Right lung (tissue), 5 donors: ENCODE results near the gene MYBBP1A. TPM values are rescaled to one million over a fixed set of nuclear protein-coding genes. Genes with fewer than 3 reads are reported as not detected.

ENCODE experiments used
- DNase-seq, 2 donors: peaks; one replicate each; pipeline ENCODE4 v3.0.0-alpha.2; 2013
- polyA plus RNA-seq, 5 donors: library from polyadenylated mRNA; unstranded; fragments of 120-200 nt; gene quantifications; one replicate each; pipeline versions ENCODE4 v1.2.1 to v1.2.3, GENCODE V29; 2013; ENCODE audit warnings: inconsistent platforms in 1 of 5, low replicate concordance in 1 of 5; ENCODE audit not compliant: insufficient read length in 5 of 5, insufficient read depth in 1 of 5

The MYBBP1A gene
- polyA plus RNA-seq, 5 donors: 29.0 to 51.0 (median 35.3) TPM

GRCh38 chr17:4550534-4551039 lies 4.6 kb downstream of the MYBBP1A start:
- DNase-seq: no peak

DNA sequence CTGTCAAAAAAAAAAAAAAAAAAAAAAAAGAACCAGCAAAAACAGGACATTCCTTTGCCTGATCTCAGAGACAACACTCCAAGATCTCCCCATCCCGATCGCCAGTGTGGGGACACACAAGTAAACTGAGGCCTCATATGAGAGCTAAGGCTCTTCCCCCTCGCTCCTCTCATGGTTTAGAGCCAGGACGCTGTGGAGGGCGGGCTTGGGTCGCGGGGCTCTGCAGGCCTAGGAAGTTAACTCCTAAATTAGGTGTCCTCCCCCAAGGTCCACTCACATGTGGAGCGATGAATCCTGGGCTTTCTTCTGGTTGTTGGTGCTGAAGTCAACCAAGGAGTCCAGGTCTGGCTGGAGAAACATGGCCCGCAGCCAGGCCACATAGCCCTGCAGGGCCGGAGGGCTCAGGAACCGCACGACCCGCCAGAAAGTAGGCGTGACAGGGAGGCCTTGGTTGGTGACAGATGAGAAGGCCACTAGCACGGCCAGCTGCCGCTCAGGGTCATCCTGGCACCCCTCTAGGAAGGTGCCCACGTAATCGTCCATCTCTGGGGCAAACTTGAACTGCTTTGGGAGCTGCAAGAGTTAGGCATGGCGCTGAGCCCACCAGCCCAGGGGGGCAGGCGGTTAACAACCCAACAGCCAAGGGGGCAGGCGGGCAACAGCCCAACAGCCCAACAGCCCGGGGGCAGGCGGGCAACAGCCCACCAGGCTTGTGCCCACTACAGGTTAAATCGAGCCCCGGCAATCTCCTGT lies 5.2 kb downstream of the MYBBP1A start:
- DNase-seq: no peak

DNA sequence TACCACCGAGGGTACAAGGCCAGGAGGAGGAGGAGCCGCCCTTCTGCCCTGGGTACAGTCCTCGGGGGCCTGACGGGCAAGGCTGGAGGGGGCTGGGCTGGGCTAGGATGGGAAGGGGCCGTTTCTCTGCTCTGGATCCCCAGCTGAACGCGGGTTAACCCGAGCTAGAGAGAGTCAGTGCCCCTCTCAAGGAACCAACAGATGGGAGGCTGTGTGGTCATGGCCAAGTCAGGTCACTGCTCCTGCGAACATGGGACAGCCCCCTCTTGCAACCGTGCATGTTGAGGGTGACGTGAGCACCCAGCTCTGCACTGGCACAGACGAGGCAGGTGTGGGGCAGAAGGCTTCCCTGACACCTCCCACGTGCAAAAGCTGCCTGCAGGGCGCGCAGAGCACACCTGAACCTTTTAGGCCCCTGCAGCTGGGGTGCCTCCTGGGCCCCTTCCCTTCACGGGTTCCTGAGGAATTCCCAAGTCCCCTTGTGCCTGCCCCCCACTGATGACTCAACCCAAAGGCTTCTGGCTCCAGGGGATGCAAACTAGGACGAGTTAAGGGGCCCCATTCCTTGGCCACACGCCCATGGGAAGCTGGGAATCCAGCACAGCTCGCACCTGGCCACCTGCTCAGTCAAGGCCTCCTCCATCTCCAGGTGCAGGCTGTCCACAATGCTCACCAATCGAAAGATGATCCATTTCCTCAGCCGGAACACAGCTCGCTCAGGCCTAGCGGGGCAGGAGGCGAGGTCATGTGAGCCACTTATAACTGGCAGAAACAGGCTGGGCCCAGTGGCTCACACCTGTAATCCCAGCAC lies 6.3 kb downstream of the MYBBP1A start:
- no peak for DNase-seq

DNA sequence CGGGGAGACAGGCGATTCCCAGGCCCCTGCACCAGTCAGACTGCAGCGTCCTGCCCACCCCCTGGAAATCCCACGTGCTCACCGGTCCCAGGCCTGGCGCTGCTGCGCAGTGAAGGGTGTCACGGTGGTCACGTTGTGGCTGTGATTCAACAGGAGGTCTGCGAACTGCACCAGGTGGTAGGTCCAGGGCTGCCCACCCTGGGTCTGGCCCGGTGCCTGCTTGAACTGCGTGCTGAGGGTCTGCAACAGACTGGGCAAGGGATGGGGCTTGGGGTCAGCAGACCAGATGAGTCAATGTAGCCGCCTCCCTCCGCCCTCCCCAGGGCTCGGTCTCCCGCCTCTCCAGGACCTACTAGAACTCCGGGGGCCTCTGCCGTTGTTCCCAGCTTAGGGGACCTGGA lies 7.1 kb downstream of the MYBBP1A start:
- no peak for DNase-seq

DNA sequence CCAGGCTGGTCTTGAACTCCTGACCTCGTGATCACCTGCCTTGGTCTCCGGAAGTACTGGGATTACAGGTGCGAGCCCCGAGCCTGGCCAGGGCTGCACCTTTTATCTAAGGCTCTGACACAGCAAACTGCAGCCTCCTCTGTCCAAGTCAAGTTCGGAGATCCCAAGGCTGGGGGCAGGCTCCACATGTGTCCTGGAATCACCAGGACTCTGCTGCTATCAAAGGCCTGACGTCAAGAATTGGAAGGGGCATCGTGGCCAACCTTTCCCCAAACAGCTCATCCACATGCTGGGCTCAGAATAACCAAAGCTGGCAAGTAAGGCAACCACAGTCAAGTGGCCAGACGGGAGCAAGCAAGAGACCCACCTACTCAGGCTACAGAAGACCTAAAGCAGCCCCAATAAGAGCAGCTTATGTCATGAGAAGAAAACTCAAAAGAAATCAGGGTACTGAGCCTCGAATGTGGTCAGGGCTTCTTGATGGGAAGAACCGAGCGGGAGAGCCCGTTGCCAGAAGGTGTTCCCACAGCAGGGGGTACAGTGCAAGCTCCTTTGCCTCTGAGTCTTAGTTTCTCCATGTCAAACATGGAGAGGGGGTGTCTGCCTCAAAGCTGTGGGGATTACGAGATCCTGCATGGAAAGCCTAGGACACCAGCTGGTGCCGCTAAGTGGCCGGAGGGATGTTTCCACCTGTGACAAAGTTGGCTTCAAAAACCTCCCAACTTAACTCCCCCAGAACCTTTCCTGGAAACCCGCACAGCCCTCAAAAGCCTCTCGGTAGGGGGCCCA lies 7.9 kb downstream of the MYBBP1A start:
- no peak for DNase-seq

GRCh38 chr17:4545217-4545951 lies 9.8 kb downstream of the MYBBP1A start:
- no peak for DNase-seq

DNA sequence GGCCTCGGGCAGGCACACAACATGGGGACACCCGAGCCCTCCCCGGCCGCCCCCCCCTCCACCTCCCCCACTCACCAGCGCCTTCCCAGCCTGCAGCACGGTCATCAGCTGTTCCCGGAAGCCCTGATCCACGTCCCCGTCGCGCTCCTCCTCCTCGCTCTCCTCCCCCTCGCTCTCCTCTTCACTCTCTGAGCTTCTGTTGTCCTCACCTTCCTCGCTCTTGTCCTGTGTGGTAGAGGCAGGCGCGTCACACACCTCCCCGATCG lies 10.3 kb downstream of the MYBBP1A start:
- DNase-seq: no peak

GRCh38 chr17:4544135-4544950 lies 10.8 kb downstream of the MYBBP1A start:
- DNase-seq: no peak

DNA sequence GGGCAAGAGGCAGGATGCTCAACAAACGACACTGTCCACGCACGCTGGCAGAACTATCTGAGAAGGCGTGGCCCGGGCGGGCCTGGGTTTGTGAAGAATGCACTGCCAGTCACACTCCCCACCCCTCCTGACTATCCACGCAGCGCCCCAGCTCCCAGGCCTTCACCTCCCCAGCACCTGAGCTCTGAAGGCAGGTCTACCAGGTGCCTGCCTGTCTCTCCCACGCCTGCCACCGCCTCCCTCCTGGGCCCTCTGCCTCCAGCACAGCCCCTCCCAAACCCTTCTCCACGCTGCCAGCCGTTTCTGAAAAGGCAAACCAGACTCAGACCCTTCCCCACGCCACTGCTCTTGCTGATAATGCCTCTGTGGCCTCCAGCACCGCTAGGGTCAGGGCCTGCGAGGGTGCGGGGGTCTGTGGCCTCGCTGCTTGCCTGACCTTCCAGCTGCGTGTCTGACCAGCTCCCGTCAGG lies 11.6 kb downstream of the MYBBP1A start:
- DNase-seq: no peak

GRCh38 chr17:4542726-4543191 lies 12.4 kb downstream of the MYBBP1A start:
- DNase-seq: no peak

DNA sequence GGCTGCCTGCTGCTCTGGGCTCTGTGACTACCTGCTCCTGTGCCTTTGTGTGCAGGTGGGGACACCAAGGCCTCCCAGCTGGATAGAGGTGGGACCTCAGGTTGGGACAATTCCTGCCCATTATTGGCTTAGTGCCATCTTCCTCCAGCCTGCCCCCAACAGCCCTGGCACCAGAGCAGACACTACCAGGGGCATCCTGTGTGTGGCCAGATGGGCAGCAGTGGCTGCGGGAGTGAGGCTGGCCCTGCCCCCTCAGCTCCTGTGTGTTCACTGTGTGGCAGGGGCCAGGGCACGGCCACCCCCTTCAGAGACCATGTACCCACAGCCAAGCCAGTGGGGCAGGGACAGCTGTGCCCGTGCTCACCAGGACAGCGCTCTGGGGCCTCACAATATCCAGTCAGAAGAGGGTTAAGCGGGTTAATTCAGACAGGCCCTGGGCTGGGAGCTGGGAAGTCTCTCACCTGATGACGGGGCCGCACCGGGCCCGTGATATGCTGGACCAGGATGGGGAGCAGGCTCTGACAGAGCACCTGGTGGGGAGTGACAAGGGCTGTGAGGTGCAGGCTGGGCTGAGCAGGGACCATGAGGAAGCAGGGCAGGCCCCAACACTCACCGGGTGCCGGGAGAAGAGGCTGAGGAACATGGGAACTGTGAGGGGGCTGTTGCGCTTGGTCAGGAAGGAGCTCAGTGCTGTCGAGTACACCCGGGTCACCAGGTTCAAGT lies 13.0 kb downstream of the MYBBP1A start:
- DNase-seq: no peak

DNA sequence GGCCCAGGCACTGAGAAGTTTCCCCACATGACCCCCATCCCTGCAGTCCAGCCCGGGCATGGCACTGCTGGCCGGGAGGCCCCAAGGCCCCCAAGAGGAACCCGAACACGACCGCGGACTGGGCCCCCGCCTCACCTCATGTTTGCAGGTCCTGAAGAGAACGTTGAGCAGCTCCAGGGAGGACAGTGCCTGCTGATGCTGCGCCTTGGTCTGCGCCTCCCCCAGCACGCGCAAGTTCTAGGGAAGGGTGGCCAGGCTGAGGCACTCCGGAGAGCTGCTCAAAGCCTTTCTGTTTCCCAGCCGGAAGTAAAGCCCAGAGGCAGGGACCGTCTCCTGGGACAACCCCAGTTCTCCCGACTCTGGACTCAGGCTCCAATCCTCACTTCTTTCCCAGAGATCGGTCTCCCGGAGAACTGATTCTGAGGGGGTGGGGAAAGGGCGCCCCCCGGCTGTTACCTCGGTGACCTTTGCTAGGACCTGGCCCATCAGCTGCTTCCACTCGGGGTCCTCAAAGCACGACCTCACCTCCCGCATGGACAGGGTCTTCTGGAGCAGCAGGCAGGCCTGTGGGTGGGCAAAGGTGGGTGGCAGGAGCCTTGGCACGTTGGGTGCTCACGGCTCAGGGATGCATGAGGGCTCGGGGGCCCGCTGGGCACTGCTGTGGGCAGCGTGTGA lies 13.7 kb downstream of the MYBBP1A start:
- DNase-seq: no peak

DNA sequence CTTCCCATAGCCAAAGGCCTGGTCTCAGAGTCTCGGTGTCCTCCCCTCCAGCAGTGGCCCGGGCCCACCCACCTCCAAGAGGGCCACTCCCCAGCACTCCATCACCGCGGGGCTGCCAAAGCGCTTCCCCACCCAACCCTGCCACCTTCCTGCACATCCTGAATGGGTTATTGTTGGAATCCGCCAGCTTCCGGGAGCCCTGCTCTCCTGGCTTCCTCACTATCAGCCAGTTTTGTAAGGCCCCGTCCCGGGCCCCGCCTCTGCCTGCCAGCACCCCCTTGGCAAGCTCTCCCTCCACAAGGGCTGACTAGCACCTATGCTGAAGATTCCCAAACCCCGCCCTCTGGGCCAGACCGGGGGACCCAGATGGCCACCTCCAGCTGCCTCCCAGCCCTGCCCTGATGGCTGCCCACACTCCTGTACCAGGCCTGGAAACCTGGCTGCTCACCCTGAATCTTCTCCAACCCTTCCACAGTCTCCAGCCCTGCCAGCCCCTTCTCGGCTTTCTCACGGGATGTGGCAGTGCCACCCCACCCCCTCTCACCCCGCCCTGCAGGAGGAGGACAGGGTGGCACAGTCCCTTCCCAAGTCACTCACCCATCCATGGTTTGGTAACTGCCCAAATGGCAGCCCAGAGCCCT lies 14.4 kb downstream of the MYBBP1A start:
- DNase-seq: no peak

DNA sequence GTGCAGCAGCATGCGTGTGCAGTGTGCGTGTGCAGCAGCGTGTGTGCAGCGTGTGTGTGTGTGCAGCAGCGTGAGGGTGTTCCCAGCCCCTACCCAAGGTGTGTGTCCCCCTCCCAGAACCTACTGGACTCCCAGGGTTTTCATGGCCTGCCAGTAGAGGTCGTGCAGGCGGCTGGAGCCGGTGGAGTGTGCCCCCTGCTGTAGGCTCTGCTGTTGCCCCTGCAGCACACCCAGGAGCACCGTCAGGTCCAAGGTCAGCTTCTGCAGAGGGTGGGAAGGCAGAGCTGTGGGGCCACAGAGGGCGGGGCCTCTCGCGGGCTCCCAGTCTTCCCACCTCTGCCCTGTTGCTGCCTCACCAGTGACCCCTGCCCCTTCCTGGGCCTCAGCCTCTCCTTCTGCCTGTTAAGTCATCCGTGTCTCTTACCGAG lies 14.9 kb downstream of the MYBBP1A start:
- no peak for DNase-seq

- no peak for DNase-seq
Measured at GRCh38 chr17:4539576-4540223, 15.5 kb downstream of the MYBBP1A start.

GRCh38 chr17:4539025-4539424 lies 16.2 kb downstream of the MYBBP1A start:
- DNase-seq: no peak

DNA sequence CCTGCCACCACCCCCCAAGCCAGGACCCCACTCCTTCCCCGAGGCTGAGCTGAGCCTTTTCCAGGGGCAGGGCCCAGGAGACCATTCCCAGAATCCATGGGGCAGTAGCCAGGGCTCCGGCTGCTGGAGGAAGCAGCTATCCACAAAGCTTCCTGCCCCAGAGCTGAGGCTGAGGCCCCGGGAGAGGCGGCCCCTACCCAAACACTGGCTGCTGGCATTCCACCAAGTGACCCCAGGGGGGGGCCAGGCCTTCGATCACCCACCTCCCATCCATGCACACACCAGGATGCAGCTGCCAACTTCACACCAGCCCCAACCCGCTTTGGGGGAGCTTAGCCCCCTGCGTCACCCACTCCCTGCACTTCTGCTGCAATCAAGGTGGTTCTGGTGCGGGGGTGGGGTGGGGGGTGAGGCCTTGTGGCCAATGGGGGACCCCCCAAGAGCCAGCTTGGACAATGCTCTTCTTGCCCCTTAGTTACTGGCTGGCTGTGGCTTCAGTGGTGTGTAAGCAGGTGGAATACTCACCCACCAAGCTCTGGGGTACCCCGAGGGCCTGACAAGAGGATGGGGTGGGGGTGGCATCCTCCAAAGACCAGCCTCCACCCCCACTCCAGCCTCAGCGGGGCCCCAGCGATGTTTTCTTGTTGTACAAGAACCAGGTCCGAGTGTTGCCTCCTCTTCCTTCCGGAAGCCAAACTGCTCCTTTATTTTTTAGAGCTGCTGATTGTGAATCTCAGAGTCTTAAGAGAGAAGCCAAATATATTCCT lies 16.8 kb downstream of the MYBBP1A start:
- DNase-seq: no peak
